ENCODE measurements around the gene C12orf42.
A peak's percentile ranks its signal among the peaks of the same experiment; 100 is the strongest.

Gene C12orf42

DNA sequence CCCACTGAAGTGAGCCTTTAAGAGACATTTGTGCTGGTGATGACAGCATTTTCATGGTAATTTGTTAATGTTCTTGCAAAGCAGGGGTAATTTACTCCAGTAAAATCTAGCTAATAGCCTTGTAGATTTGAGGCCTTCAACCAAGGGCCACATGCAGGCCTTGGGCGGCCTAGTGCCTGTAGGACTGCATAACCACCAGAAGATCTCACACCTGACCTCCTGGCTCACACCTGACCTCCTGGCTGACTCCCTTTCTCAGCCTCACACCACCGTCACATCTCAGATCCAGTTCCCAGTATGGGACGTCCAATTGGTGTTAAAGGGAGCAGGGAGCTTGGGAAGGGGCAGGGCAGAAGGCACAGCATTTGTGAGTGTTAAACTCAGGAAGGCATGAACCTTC, 26.9 kb downstream of the C12orf42 start:
- H3K9ac ChIP-seq = no peak overlapping the region
- H3K36me3 ChIP-seq = no peaks in the 10 kb centered on the region
- H3K4me1 ChIP-seq = no peaks in the 10 kb centered on the region
- no peaks in the 10 kb centered on the region for H4K20me1 ChIP-seq
- H3K4me2 ChIP-seq = no peak overlapping the region
- no peak for TF ChIP-seq Cebpa-rat (IDR thresholded peaks at IDR 0.05)
- H3K27me3 ChIP-seq = no peaks in the 10 kb centered on the region
- H3K9me3 ChIP-seq (replicated peaks in 1 of 11) = peaks cover 7 to 16% (median 12%) of the 10 kb centered on the region in 11 experiments; a peak in 18 of 22 replicates
- no peak overlapping the region for H3K27ac ChIP-seq
- H3K4me3 ChIP-seq = no peak overlapping the region

DNA sequence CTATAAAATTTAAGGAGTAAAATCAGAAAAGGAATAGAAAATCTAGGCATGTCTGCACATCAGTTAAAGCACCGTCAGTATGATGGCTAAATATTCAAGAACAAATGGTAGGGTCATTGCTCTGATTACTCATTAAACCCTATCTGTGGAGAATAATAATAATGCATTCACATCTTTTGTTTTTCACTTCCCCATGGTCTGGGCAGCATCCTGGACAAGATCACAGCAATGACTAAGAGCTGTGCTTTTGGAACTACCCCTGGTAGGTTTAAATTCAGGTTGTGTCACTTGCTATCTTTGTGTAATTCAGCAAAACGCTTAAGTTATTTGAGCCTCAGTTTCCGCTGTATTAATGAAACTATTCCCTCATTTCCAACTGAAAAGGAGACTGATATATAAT, 33.1 kb downstream of the C12orf42 start:
- no peaks in the 10 kb centered on the region for H4K20me1 ChIP-seq
- H3K4me2 ChIP-seq = no peak overlapping the region
- no peak overlapping the region for H3K4me3 ChIP-seq
- H3K4me1 ChIP-seq = peaks cover 0 to 5% (median 1%) of the 10 kb centered on the region in 10 experiments; a peak in 8 of 20 replicates
- no peak for TF ChIP-seq Cebpa-rat (IDR thresholded peaks at IDR 0.05)
- no peaks in the 10 kb centered on the region for H3K36me3 ChIP-seq
- no peak overlapping the region for H3K9ac ChIP-seq
- H3K27me3 ChIP-seq = no peaks in the 10 kb centered on the region
- peaks cover 7 to 20% (median 15%) of the 10 kb centered on the region in 11 experiments; a peak in 18 of 22 replicates for H3K9me3 ChIP-seq (replicated peaks in 1 of 11)
- H3K27ac ChIP-seq = no peak overlapping the region

DNA sequence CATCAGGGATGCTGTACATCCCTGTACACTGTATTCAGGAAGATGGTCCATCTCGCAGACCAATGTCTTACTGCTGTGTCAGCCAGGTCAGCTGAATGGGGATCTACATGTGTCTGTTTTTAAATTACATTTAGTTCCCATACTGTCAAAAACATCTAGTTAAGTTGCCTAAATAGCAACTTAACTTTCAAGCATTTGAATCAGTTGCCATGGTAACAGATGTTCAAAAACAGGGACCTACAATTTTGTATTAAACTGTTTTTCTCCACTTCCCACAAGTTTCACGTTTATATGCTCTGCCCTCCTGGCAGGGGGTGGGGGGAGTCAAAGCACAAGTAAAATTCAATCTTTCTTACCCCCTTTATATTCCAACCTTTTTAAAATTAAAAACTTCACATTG, 38.3 kb downstream of the C12orf42 start:
- H3K9ac ChIP-seq = no peak overlapping the region
- H3K36me3 ChIP-seq = no peaks in the 10 kb centered on the region
- peak overlapping the region in 8 of 11 experiments; percentile 36 to 78 (median 64); a peak in 13 of 22 replicates for H3K4me2 ChIP-seq
- H3K4me1 ChIP-seq = peaks cover 6 to 40% (median 33%) of the 10 kb centered on the region in 10 experiments; a peak in 18 of 20 replicates
- H3K27ac ChIP-seq = no peak overlapping the region
- H3K4me3 ChIP-seq = no peak overlapping the region
- no peaks in the 10 kb centered on the region for H3K27me3 ChIP-seq
- no peak for TF ChIP-seq Cebpa-rat (IDR thresholded peaks at IDR 0.05)
- H4K20me1 ChIP-seq = no peaks in the 10 kb centered on the region
- peaks cover 0 to 24% (median 5%) of the 10 kb centered on the region in 11 experiments; a peak in 10 of 22 replicates for H3K9me3 ChIP-seq (replicated peaks in 1 of 11)

DNA sequence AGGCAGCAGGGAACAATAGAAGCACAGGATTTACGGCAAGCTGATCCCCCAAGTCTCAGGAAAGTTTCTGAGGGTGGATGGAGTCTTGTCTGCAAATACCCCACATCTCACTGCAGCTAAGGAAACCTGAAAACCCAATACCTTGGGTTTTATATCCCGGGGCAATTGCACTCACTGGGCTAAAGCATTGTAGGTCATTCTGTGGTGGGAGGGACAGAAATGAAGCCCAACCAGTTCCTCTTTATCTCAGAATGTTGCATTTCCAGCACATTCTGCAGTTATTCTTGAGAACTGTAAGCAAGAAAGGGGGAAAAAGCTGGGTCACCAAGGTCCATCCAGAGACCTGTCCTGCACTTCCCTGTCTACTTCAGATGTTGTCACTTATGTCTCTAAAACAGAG, 39.8 kb downstream of the C12orf42 start:
- H3K9ac ChIP-seq = no peak overlapping the region
- peaks cover 6 to 40% (median 33%) of the 10 kb centered on the region in 10 experiments; a peak in 18 of 20 replicates for H3K4me1 ChIP-seq
- H4K20me1 ChIP-seq = no peaks in the 10 kb centered on the region
- H3K36me3 ChIP-seq = no peaks in the 10 kb centered on the region
- H3K27me3 ChIP-seq = no peaks in the 10 kb centered on the region
- H3K4me2 ChIP-seq = peak overlapping the region in 10 of 11 experiments; percentile 12 to 78 (median 62); a peak in 19 of 22 replicates
- H3K27ac ChIP-seq = peak overlapping the region in 6 of 11 experiments; percentile 8 to 31 (median 26); a peak in 3 of 22 replicates
- TF ChIP-seq Cebpa-rat (IDR thresholded peaks at IDR 0.05) = no peak
- H3K4me3 ChIP-seq = no peak overlapping the region
- peaks cover 0 to 24% (median 5%) of the 10 kb centered on the region in 11 experiments; a peak in 10 of 22 replicates for H3K9me3 ChIP-seq (replicated peaks in 1 of 11)

DNA sequence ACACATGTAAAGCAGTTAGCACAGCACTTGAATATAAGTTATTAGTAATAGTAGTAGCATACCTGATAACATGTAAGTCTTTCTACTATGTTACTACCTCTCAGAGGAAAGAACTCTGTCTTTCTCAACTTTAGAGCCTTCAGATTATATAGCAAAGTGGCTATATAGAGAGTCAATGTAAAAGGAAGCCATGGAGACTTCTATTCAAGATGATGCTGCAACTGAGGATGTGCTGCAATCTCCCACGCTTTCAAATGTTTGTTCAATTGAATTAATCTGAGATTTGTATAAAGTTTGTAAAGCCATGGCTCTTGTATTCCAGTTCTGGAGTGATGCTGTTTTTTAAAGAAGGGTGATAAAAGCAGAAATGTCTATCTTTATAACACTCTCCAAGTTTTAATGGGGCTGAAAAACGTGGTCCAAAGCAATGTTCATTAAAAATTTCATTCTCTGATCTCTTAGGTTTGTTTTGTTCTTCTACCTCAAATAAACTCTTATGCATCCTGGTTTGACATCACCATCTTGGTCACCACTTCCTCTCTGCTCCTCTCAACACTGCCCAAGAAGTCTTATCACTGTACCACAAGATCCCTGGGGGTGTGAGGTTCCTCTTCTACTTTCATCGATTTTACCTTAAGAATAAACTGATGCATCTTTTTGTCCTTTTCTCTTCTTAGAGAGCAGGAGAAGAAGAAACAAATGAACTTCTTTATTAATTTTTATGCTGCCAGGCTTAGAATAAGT, 40.6 kb downstream of the C12orf42 start:
- peak overlapping the region in 10 of 11 experiments; percentile 13 to 78 (median 62); a peak in 17 of 22 replicates for H3K4me2 ChIP-seq
- H3K4me3 ChIP-seq = no peak overlapping the region
- H3K27ac ChIP-seq = peak overlapping the region in 8 of 11 experiments; percentile 2 to 56 (median 41); a peak in 13 of 22 replicates
- H4K20me1 ChIP-seq = no peaks in the 10 kb centered on the region
- no peaks in the 10 kb centered on the region for H3K27me3 ChIP-seq
- no peaks in the 10 kb centered on the region for H3K36me3 ChIP-seq
- no peak for TF ChIP-seq Cebpa-rat (IDR thresholded peaks at IDR 0.05)
- peaks cover 6 to 40% (median 33%) of the 10 kb centered on the region in 10 experiments; a peak in 18 of 20 replicates for H3K4me1 ChIP-seq
- H3K9ac ChIP-seq = no peak overlapping the region; a peak in 1 of 22 replicates
- H3K9me3 ChIP-seq (replicated peaks in 1 of 11) = peaks cover 0 to 24% (median 5%) of the 10 kb centered on the region in 11 experiments; a peak in 11 of 22 replicates

DNA sequence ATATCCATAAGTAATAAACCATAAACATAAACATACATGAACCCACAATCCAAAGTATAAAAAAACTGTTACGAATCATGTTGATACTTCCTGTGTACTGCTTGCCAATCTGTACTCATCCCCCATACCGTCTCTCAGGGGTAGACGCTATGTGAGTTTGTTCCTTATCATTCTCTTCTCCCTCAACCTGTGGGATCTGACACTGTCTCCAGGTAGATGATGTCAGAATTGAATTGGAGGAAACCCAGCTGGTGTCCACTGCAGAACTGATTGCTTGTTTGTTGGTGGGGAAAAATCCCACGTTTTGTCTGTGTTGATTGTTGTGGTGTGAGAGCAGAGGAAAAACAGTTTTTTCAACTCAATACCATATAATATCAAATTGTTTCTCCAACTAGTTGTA, 50.8 kb downstream of the C12orf42 start:
- Histone ChIP-seq H3K4me3 (no peak overlapping the region), H3K4me2 (no peak overlapping the region), H3K9me3 (replicated peaks in 1 of 11) (peaks cover 0 to 6% (median 0%) of the 10 kb centered on the region in 11 experiments; a peak in 1 of 22 replicates), H3K9ac (no peak overlapping the region), H4K20me1 (no peaks in the 10 kb centered on the region), H3K27ac (no peak overlapping the region), H3K27me3 (no peaks in the 10 kb centered on the region), H3K36me3 (no peaks in the 10 kb centered on the region), H3K4me1 (peaks cover 21 to 38% (median 30%) of the 10 kb centered on the region in 10 experiments)
- no peak for TF ChIP-seq Cebpa-rat (IDR thresholded peaks at IDR 0.05)

DNA sequence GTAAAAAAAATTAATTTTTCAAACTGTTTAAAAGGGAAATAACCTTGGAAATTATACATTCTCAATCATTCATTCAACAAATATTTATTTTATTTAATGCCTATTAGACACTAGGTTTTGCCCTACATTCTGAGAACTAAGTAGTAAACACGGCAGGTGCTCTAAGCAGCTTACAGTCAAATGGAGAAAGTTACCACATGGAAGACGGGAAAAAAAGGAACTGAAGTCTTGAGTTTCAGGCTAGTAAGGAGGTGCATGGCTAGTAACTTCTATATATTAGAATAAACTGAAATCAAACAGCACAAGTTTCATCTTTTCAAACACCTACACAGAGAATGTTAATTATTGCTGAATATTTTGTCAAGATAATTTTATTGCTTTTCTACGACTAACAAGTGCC, 52.9 kb downstream of the C12orf42 start:
- H4K20me1 ChIP-seq = no peaks in the 10 kb centered on the region
- peaks cover 0 to 6% (median 0%) of the 10 kb centered on the region in 11 experiments; a peak in 1 of 22 replicates for H3K9me3 ChIP-seq (replicated peaks in 1 of 11)
- peak overlapping the region in 6 of 11 experiments; percentile 6 to 79 (median 26); a peak in 7 of 22 replicates for H3K27ac ChIP-seq
- H3K27me3 ChIP-seq = no peaks in the 10 kb centered on the region
- no peaks in the 10 kb centered on the region for H3K36me3 ChIP-seq
- no peak for TF ChIP-seq Cebpa-rat (IDR thresholded peaks at IDR 0.05)
- peaks cover 21 to 38% (median 30%) of the 10 kb centered on the region in 10 experiments for H3K4me1 ChIP-seq
- no peak overlapping the region for H3K9ac ChIP-seq
- H3K4me3 ChIP-seq = no peak overlapping the region
- peak overlapping the region in 8 of 11 experiments; percentile 3 to 77 (median 39); a peak in 9 of 22 replicates for H3K4me2 ChIP-seq

DNA sequence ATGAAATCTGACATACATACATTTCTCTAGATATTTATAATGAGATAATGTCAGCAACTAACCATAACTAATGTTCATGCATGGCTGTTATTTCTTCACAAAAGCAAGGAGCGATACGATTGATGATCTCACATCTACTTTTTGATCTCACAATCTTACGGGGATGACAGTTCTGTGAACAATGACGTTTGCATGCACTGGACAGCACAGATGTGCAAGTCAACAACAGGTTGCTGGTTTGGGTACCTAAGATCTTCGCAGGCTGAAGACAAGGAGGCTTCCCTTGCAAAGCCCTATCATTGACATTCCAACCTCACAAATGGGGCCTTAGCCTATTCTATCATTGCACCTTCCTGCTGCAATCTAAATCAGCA, 53.6 kb downstream of the C12orf42 start:
- peak overlapping the region; percentile 18 to 85 (median 77); a peak in 19 of 22 replicates for H3K27ac ChIP-seq
- no peak for TF ChIP-seq Cebpa-rat (IDR thresholded peaks at IDR 0.05)
- H4K20me1 ChIP-seq = no peaks in the 10 kb centered on the region
- H3K9me3 ChIP-seq (replicated peaks in 1 of 11) = peaks cover 0 to 2% (median 0%) of the 10 kb centered on the region in 11 experiments; a peak in 1 of 22 replicates
- no peaks in the 10 kb centered on the region for H3K36me3 ChIP-seq
- H3K4me1 ChIP-seq = peaks cover 21 to 38% (median 30%) of the 10 kb centered on the region in 10 experiments
- H3K27me3 ChIP-seq = no peaks in the 10 kb centered on the region
- no peak overlapping the region for H3K4me3 ChIP-seq
- peak overlapping the region in 4 of 11 experiments; percentile 13 to 73 (median 50); a peak in 4 of 22 replicates for H3K9ac ChIP-seq
- H3K4me2 ChIP-seq = peak overlapping the region; percentile 63 to 82 (median 72)
